Loucy (cell line): Measurements from ENCODE around the gene MSMB.
"Not testable (repeated sequence)": the region's sequence is repeated elsewhere in the genome, so short reads cannot be mapped to it uniquely, and the experiment has no call there.

ENCODE experiments used
- H2AFZ ChIP-seq: fragments of 200-600 bp; sonication (generic); 2 replicates; pipeline ENCODE4 v1.6.0; 2016; ENCODE audit warnings: antibody characterized with exemption, mild to moderate bottlenecking, low read length, moderate library complexity
- H3F3A ChIP-seq: fragments of 200-600 bp; 2 replicates; pipeline ENCODE4 v1.6.0; 2016; ENCODE audit warnings: antibody characterized with exemption, low read depth, mild to moderate bottlenecking
- H3K27me3 ChIP-seq: fragments of 200-600 bp; sonication (generic); 2 replicates; pipeline ENCODE4 v1.6.1; 2014; ENCODE audit warnings: low read length, mild to moderate bottlenecking; ENCODE audit not compliant: insufficient read depth, poor library complexity, severe bottlenecking
- H3K36me3 ChIP-seq: fragments of 200-600 bp; sonication (generic); 2 replicates; pipeline ENCODE4 v1.6.1; 2016; ENCODE audit warnings: low read length; ENCODE audit not compliant: insufficient read depth
- H3K4me1 ChIP-seq: fragments of 200-600 bp; sonication (generic); 2 replicates; pipeline ENCODE4 v1.5.1; 2014; ENCODE audit warnings: low read length, mild to moderate bottlenecking; ENCODE audit not compliant: insufficient read depth, poor library complexity, severe bottlenecking
- H3K4me2 ChIP-seq: fragments of 200-600 bp; sonication (generic); 2 replicates; pipeline ENCODE4 v1.6.0; 2014; ENCODE audit warnings: antibody characterized with exemption, low read length, low read depth, mild to moderate bottlenecking; ENCODE audit not compliant: poor library complexity, severe bottlenecking
- H3K4me3 ChIP-seq: fragments of 200-600 bp; sonication (generic); 2 replicates; pipeline ENCODE4 v1.5.1; 2014; ENCODE audit warnings: low read length, mild to moderate bottlenecking, mixed read lengths; ENCODE audit not compliant: poor library complexity, severe bottlenecking
- H3K79me2 ChIP-seq: fragments of 200-600 bp; sonication (generic); 2 replicates; pipeline ENCODE4 v1.6.1; 2014; ENCODE audit warnings: low read length; ENCODE audit not compliant: insufficient read depth
- H3K9ac ChIP-seq: fragments of 200-600 bp; sonication (generic); 2 replicates; pipeline ENCODE4 v1.6.0; 2014; ENCODE audit warnings: mild to moderate bottlenecking, low read depth, low read length, moderate library complexity; ENCODE audit not compliant: poor library complexity, severe bottlenecking
- H3K9me2 ChIP-seq: fragments of 200-600 bp; sonication (generic); replicated peaks from 2 replicates; pipeline ENCODE4 v1.6.1; 2016; ENCODE audit warnings: low read depth, low read length, mixed read lengths
- H3K9me3 ChIP-seq: fragments of 200-600 bp; sonication (generic); 2 replicates; pipeline ENCODE4 v1.6.1; 2014; ENCODE audit warnings: mild to moderate bottlenecking, antibody characterized with exemption, low read length, low read depth; ENCODE audit not compliant: insufficient read depth
- H4K20me1 ChIP-seq: fragments of 200-600 bp; sonication (generic); 2 replicates; pipeline ENCODE4 v1.6.0; 2014; ENCODE audit warnings: antibody characterized with exemption, low read length, mild to moderate bottlenecking; ENCODE audit not compliant: insufficient read depth, poor library complexity, severe bottlenecking
- CTCF ChIP-seq: fragments of 200-600 bp; sonication (generic); conservative IDR thresholded peaks from 2 replicates; pipeline ENCODE4 v1.5.1; 2014; ENCODE audit warnings: mild to moderate bottlenecking, antibody characterized with exemption, low read length
- EZH2phosphoT487 ChIP-seq: fragments of 200-600 bp; IDR thresholded peaks from 2 replicates; pipeline ENCODE4 v1.6.1; 2018; ENCODE audit warnings: antibody characterized with exemption, mild to moderate bottlenecking, moderate library complexity, borderline replicate concordance

Gene MSMB

GRCh38 chr10:46060706-46061105 lies 14.6 kb upstream of the MSMB start:
- no peak overlapping the region for H2AFZ ChIP-seq
- H3K4me2 ChIP-seq = no peak overlapping the region

GRCh38 chr10:46057927-46058326 lies 11.9 kb upstream of the MSMB start:
- not testable (repeated sequence) for H2AFZ ChIP-seq, H3K36me3 ChIP-seq, H3F3A ChIP-seq, H3K4me3 ChIP-seq, H3K9me2 ChIP-seq, H3K4me2 ChIP-seq, H3K9ac ChIP-seq, H3K9me3 ChIP-seq, H3K79me2 ChIP-seq, H3K27me3 ChIP-seq, H4K20me1 ChIP-seq
- H3K4me1 ChIP-seq = peaks cover 29% of the 10 kb centered on the region

More at GRCh38 chr10:46060706-46061105, 14.6 kb upstream of the MSMB start:
- Histone ChIP-seq H3K9me3 (0 out of 2 replicates have a peak, but pooled peaks cover 5% of the 10 kb centered on the region), H3K4me3 (no peak overlapping the region), H3K36me3 (no peaks in the 10 kb centered on the region), H3K79me2 (no peaks in the 10 kb centered on the region), H3K9ac (no peak overlapping the region), H3K9me2 (no peaks in the 10 kb centered on the region), H4K20me1 (no peaks in the 10 kb centered on the region), H3K27me3 (no peaks in the 10 kb centered on the region), H3F3A (no peaks in the 10 kb centered on the region), H3K4me1 (peaks cover 4% of the 10 kb centered on the region)
- no peak for TF ChIP-seq EZH2phosphoT487
- no peak for TF ChIP-seq CTCF

DNA sequence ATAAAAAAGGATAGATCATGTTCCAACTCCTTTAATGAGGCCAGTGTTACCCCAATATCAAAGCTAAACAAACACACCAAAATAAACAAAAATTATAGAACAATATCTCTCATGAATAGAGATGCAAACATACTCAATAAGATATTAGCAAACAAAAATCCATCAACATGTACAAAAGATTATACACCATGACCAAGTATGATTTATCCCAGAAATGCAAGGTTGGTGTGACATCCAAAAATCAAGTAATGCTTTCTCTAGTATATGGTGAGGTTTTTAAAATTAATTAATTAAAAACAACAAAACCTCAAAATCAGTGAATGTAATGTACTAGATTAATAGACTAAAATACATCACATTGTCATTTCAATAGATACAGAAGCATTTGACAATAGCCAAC lies 11.0 kb upstream of the MSMB start:
- no peaks in the 10 kb centered on the region for H3K9me2 ChIP-seq
- H3K9ac ChIP-seq = no peak overlapping the region
- no peak overlapping the region for H3K4me3 ChIP-seq
- peaks cover 36% of the 10 kb centered on the region for H3K4me1 ChIP-seq
- 0 out of 2 replicates have a peak, but pooled peaks cover 5% of the 10 kb centered on the region for H3K9me3 ChIP-seq
- no peak overlapping the region for H2AFZ ChIP-seq
- H3F3A ChIP-seq = no peaks in the 10 kb centered on the region
- H3K36me3 ChIP-seq = no peaks in the 10 kb centered on the region
- no peak overlapping the region for H3K4me2 ChIP-seq
- H3K79me2 ChIP-seq = no peaks in the 10 kb centered on the region
- no peaks in the 10 kb centered on the region for H3K27me3 ChIP-seq
- no peak for TF ChIP-seq EZH2phosphoT487
- no peak for TF ChIP-seq CTCF
- no peaks in the 10 kb centered on the region for H4K20me1 ChIP-seq

- Histone ChIP-seq H3K4me3 (no peak overlapping the region), H3K9ac (peak overlapping the region; percentile 25), H2AFZ (no peak overlapping the region)
Observed at GRCh38 chr10:46055771-46056170, 9.7 kb upstream of the MSMB start.

More at GRCh38 chr10:46055771-46056170, 9.7 kb upstream of the MSMB start:
- H3K27me3 ChIP-seq = no peaks in the 10 kb centered on the region
- no peaks in the 10 kb centered on the region for H3K79me2 ChIP-seq
- peaks cover 49% of the 10 kb centered on the region for H3K4me1 ChIP-seq
- no peak for TF ChIP-seq EZH2phosphoT487
- TF ChIP-seq CTCF = no peak
- no peaks in the 10 kb centered on the region for H3K9me2 ChIP-seq
- H4K20me1 ChIP-seq = no peaks in the 10 kb centered on the region
- H3K4me2 ChIP-seq = no peak overlapping the region
- no peaks in the 10 kb centered on the region for H3K36me3 ChIP-seq
- H3F3A ChIP-seq = no peaks in the 10 kb centered on the region
- H3K9me3 ChIP-seq = 0 out of 2 replicates have a peak, but pooled peaks cover 5% of the 10 kb centered on the region
